ENCODE data around the gene PKDREJ.

DNA sequence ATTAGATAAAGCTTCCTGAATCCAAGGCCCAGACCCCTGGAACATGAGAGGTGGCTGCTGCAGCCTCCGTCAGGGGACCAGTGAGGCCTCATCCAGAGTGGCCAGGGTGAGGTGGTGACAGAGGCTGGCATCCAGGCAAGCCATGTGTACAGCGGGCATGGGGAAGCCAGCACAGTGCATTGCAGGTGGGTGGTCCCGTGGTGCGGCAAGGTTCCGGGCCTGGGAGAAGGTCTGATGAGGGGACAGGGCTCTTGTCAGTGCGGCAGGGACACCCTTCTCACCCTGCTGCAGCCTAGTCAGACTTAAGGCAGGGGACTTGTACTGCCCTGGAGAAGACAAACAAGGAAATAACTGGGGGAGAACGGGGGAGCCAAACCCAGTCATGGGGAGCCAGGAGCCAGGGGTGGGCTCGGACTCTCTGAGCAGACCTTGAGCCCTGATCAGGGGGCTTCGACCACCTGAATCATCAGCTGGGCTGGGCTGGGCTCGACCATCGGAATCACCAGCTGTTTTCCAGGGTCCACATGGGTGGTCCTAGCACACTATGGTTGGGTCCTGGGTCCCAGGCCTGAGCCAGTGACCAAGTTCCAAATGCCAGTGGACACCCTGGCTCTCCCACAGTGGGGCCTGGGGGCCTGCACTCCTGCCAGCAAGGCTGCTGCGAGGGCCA is 9.8 kb upstream of the PKDREJ start:
- TF ChIP-seq YY1 (IDR thresholded peaks at IDR 0.05; ENCODE audit: insufficient read depth, insufficient read length) (no peak), SUZ12 (IDR thresholded peaks at IDR 0.05; ENCODE audit: extremely low read depth, insufficient read depth, insufficient read length) (no peak), ZNF274 (IDR thresholded peaks at IDR 0.05; ENCODE audit: low read depth, low read length) (no peak)
